GM10248 (cell line): ENCODE data around the gene DHRS12.

Source experiments
- CTCF ChIA-PET: fragments of 300-600 bp; sonication (Branson Sonifier 250); formaldehyde crosslinking; extraction: SDS; loops from one replicate; lab custom pipeline; 2021; ENCODE audit warnings: antibody characterized with exemption; lab: Yijun Ruan, JAX
- POLR2A ChIA-PET: fragments of 350-650 bp; sonication (Branson Sonifier 250); formaldehyde crosslinking; extraction: SDS; loops from one replicate; lab custom pipeline; 2020; ENCODE audit warnings: antibody characterized with exemption; lab: Yijun Ruan, JAX
- DNase-seq: peaks from one replicate; pipeline ENCODE4 v3.0.0; 2012; ENCODE audit errors: extremely low spot score
- CTCF ChIP-seq: IDR thresholded peaks from 2 replicates; pipeline ENCODE4 v1.5.1; 2012; ENCODE audit warnings: mild to moderate bottlenecking, low read depth; ENCODE audit errors: extremely low read depth, missing control alignments, control extremely low read depth

The DHRS12 gene

GRCh38 chr13:51772781-51773180 is 31.2 kb downstream of the DHRS12 start:
- TF ChIP-seq CTCF = no peak
- no peak for DNase-seq
- ChIA-PET POLR2A (no interaction called here), CTCF (interaction anchor here (1.4 to 1.6 kb wide), 2 partner anchors 8 to 9 kb away, joined by 3 to 4 read pairs; no protein-coding TSS in a partner anchor)

GRCh38 chr13:51772105-51772455 is 31.9 kb downstream of the DHRS12 start:
- TF ChIP-seq CTCF = no peak
- ChIA-PET CTCF (interaction anchor here (1.2 to 1.6 kb wide), 3 partner anchors 8 to 13 kb away, joined by 3 to 5 read pairs (median 4); no protein-coding TSS in a partner anchor), POLR2A (no interaction called here)
- DNase-seq = no peak

GRCh38 chr13:51771418-51772104 is 32.4 kb downstream of the DHRS12 start:
- no peak for DNase-seq
- ChIA-PET CTCF (interaction anchor here (0.9 to 1.6 kb wide), 4 partner anchors 8 to 13 kb away, joined by 3 to 5 read pairs (median 4); no protein-coding TSS in a partner anchor), POLR2A (no interaction called here)
- TF ChIP-seq CTCF = no peak

- CTCF ChIA-PET = interaction anchor here (0.9 to 1.2 kb wide), 2 partner anchors 12 to 44 kb away, joined by 3 read pairs; no protein-coding TSS in a partner anchor
- POLR2A ChIA-PET = interaction anchor here (1.3 kb wide), 1 partner anchor 318 kb away, joined by 8 read pairs; the partner anchor contains the start of gene INTS6
- DNase-seq = no peak
- no peak for TF ChIP-seq CTCF
Observed at GRCh38 chr13:51770681-51771417, 33.1 kb downstream of the DHRS12 start.

- POLR2A ChIA-PET = interaction anchor here (1.3 kb wide), 1 partner anchor 317 kb away, joined by 8 read pairs; the partner anchor contains the start of gene INTS6
Observed at GRCh38 chr13:51770160-51770559, 33.8 kb downstream of the DHRS12 start.

More at GRCh38 chr13:51770160-51770559, 33.8 kb downstream of the DHRS12 start:
- TF ChIP-seq CTCF = no peak
- CTCF ChIA-PET = interaction anchor here (1.2 kb wide), 1 partner anchor 45 kb away, joined by 3 read pairs; no protein-coding TSS in a partner anchor
- DNase-seq = no peak
